Limb (tissue), 2 donors: ENCODE measurements around the gene NFKBIL1.
"Not testable (repeated sequence)": the region's sequence is repeated elsewhere in the genome, so short reads cannot be mapped to it uniquely, and the experiment has no call there.

Experiments used
- DNase-seq, 2 donors: peaks; one replicate each; pipeline ENCODE4 v3.0.0-alpha.2; 2016; ENCODE audit errors: extremely low spot score in 2 of 2

The NFKBIL1 gene

GRCh38 chr6:31546958-31547726 lies at the start of gene NFKBIL1:
NFKBIL1 (plus strand) TSS chr6:31547608; CDS start chr6:31547695, 87 bp downstream.
- peak; percentile 94 to 99 for DNase-seq

- no peak for DNase-seq
Measured at GRCh38 chr6:31498748-31499147, 48.7 kb upstream of the NFKBIL1 start.

- not testable (repeated sequence) for DNase-seq
Measured at GRCh38 chr6:31499648-31500047, 47.8 kb upstream of the NFKBIL1 start.

- DNase-seq: no peak
Measured at GRCh38 chr6:31502586-31502985, 44.8 kb upstream of the NFKBIL1 start.

- not testable (repeated sequence) for DNase-seq
Measured at GRCh38 chr6:31509036-31509435, 38.4 kb upstream of the NFKBIL1 start.

GRCh38 chr6:31510007-31510406 lies 37.4 kb upstream of the NFKBIL1 start:
- DNase-seq: no peak

GRCh38 chr6:31513456-31514165 lies 33.8 kb upstream of the NFKBIL1 start:
- no peak for DNase-seq

- no peak for DNase-seq
Measured at GRCh38 chr6:31521835-31522234, 25.6 kb upstream of the NFKBIL1 start.

GRCh38 chr6:31525553-31525931 lies 21.9 kb upstream of the NFKBIL1 start:
- no peak for DNase-seq

- no peak for DNase-seq
Measured at GRCh38 chr6:31525932-31526591, 21.3 kb upstream of the NFKBIL1 start.

- DNase-seq: no peak
Measured at GRCh38 chr6:31528307-31528777, 19.1 kb upstream of the NFKBIL1 start.

- DNase-seq: no peak
Measured at GRCh38 chr6:31528821-31529328, 18.5 kb upstream of the NFKBIL1 start, which contains the start of gene MCCD1. MCCD1 (plus strand) TSS chr6:31528962; CDS start chr6:31529015, 53 bp downstream.

- no peak for DNase-seq
Measured at GRCh38 chr6:31529329-31530150, 17.9 kb upstream of the NFKBIL1 start.

- no peak for DNase-seq
Measured at GRCh38 chr6:31530659-31531058, 16.7 kb upstream of the NFKBIL1 start.

GRCh38 chr6:31531162-31531561 lies 16.2 kb upstream of the NFKBIL1 start:
- DNase-seq: no peak

- no peak for DNase-seq
Measured at GRCh38 chr6:31531771-31532643, 15.4 kb upstream of the NFKBIL1 start.

GRCh38 chr6:31532644-31533454 lies 14.6 kb upstream of the NFKBIL1 start:
- no peak for DNase-seq

- no peak for DNase-seq
Measured at GRCh38 chr6:31533455-31533841, 14.0 kb upstream of the NFKBIL1 start.

GRCh38 chr6:31534011-31534410 lies 13.4 kb upstream of the NFKBIL1 start:
- DNase-seq: no peak
